SKM-1 (cell line): ENCODE results near the gene GDNF.
"Not testable (repeated sequence)": the region's sequence is repeated elsewhere in the genome, so short reads cannot be mapped to it uniquely, and the experiment has no call there.

ENCODE experiments used
- DNase-seq: peaks from one replicate; lab custom pipeline; 2025; ENCODE audit not compliant: unreplicated experiment; lab: John Stamatoyannopoulos, UW

Gene GDNF

DNA sequence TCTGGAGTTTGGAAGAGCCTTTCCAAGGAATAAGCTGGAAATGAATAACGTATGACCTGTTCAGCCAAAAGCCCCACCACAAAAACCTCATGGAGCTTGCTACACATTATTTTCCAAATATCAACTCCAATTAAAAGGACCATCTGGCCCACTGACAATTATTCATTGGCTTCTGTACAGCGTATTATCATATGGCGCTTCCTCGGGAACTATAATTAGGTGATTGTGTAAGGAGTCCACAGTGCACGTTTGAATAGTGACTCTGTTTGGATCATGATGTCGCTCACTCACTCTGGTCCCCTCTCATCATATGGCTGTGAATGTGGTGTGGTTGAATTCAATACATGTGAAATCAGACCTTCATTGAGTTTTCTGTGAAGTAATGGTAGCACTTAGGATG is 52.1 kb downstream of the GDNF start:
- DNase-seq = no peak

- DNase-seq = no peak
Observed at GRCh38 chr5:37786862-37787519, 52.9 kb downstream of the GDNF start.

DNA sequence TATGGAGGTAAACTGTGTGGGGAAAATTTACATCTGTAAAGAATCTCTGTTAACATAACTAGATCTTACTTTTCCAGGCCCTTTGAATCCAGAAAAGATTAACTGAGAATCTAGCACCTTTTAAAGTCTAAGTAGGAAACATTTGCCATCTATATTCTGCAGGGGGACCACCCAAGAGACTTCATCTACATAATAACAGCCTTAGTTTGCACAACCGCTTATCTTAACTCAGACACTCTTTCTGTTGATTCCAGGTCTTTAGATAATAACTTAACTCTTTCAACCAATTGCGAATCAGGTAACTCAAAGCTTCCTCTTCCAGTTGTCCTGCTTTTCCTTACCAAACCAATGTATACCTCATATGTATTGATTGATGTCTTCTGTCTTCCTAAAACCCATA is 53.4 kb downstream of the GDNF start:
- no peak for DNase-seq

DNA sequence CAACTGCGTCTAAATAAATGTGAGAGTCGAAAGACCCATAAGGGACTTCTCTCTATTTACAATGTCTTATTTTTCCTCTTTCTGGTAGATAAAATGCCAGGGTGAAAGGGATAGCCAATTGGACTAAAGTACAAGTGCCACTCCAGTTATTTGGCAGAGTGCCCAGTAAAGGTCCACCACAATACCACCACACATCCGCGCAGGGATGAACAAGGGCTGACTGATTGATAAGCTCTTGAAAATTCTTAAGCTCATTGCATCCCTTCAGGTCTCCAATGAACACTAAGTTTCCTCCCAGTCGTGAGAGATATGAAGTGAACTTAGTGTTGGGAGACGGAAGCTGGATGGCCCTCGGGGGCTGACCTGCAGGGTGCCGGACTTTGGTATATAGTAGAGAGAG is 58.4 kb downstream of the GDNF start:
- not testable (repeated sequence) for DNase-seq

- DNase-seq = no peak
Observed at GRCh38 chr5:37777432-37778130, 62.3 kb downstream of the GDNF start.

DNA sequence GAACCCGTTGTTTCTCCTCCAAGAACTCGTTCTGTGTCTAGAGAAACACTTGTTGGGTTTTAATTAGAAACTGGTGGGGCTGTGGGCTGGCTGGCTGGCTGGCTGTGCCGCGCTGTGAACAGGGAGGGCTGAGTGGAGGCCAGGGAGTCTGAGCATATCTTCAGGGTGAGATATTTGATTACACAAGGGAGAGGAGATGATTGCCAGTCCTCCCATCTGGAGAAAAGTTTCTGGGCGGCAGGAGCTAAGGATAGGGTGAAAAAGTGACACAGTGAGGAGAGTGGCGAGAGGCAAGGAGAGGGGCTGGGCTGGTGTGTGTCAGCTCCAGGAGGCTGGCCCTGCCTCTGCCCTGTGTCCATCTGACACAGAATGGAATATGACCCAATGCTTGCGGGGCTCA is 63.0 kb downstream of the GDNF start:
- DNase-seq = no peak

DNA sequence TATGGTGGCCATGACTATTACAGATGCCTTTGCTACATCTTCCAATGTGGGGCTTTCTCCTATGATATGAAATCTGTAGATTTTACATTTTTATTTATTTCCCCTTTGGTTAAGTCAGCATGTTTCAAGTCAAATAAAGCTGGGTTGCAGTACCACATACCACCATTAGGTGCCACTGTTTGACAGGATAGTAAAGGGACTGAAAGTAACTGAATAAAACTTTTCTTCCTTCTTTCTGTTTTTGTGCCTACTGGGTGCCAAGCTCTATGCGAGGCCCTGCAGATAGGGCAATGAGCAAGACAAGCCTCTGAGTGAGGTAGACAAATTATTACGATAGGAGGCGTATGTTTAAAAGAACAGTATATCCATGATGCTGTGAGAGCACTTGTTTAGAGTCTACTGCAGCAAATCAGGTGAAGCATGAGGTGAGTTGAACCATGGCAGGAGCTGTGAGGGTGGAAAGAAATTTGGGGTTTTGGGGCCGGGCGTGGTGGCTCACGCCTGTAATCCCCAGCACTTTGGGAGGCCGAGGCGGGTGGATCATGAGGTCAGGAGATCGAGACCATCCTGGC is 64.8 kb downstream of the GDNF start:
- DNase-seq = peak; percentile 3

- DNase-seq = no peak
Observed at GRCh38 chr5:37773809-37774208, 66.0 kb downstream of the GDNF start.

DNA sequence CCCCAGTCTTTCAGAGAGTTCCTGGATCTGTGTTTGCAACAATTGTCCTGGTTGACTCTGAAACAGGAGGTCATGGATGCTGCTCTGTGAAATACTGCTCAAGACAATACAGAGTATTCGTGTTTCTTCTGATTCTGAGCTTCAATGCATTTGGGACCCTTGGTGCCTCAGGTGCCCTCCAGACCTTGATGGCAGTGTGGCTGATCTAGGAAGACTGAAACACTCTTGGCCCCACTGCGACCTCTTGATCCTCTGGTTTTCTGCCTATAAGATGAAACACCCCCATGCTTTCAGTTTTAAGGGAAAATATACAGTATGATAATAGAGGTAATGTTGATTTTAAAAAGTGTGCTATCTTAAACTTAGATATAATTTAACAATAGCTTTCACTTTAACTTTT is 67.6 kb downstream of the GDNF start:
- no peak for DNase-seq

DNA sequence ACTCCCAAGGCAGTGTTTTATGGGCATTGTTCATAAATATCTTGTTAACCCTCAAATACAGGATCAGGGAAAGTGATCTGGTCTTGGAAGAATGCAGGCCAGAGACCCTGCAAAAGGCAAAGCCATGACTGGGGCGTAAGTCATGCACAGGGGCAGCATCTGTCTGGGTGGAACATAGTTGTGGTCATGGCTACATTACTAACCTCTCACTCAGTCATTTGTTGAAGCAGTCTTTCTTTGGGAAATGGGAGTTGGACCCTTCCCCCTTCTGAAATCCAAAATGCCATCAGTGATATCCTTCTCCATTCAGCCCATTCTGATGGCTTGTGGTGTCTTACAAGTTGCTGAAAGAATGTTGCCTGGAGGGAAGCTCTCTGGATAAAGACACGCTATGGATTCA is 68.1 kb downstream of the GDNF start:
- DNase-seq = no peak

GRCh38 chr5:37771203-37771611 is 68.6 kb downstream of the GDNF start:
- no peak for DNase-seq

DNA sequence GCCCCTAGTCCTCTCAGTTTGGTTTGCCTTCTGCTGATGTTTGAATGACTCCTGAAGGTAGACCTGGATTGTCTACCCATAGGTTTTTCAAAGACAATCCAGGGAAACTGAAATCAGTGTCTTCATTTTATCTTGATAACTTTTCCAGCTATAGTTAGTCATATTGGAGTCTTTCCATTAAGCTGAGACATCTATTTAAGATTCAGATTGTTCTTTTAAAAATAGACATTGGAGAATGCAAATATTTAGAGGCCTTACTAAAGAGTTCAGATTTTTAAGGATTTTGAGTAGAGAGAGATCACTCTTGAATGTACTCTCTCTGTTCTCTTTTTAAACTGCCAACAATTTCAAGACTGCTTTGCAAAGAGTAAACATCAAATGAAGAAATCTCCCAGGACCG is 69.1 kb downstream of the GDNF start:
- no peak for DNase-seq

DNA sequence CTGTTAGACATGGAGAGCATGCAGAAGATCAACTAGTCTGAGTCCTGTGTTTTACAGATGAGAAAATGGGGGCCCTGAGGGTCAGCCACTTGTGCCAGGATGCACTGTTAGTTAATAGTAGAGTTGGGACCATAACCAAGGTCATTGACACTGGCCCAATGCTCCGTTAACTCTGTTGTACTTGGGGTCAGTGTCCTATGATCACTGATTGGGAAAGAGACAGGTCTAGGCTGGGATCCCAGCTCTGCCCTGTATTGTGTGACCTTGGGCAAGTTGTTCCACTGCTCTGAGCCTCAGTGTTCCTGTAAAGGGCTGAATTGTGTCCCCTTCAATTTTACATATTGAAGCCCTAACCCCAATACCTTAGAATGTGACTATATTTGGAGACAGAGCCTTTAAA is 70.0 kb downstream of the GDNF start:
- no peak for DNase-seq

- no peak for DNase-seq
Observed at GRCh38 chr5:37769108-37769507, 70.7 kb downstream of the GDNF start.

- DNase-seq = no peak
Observed at GRCh38 chr5:37768371-37768770, 71.5 kb downstream of the GDNF start.

- DNase-seq = no peak
Observed at GRCh38 chr5:37767961-37768360, 71.9 kb downstream of the GDNF start.

- no peak for DNase-seq
Observed at GRCh38 chr5:37767251-37767650, 72.6 kb downstream of the GDNF start.
